NCI-H1417 treated with DMSO at 0.1 percent for 48 hours (cell line): ENCODE measurements around the gene TSPAN1.
A peak's percentile ranks its signal among the peaks of the same experiment; 100 is the strongest.

Experiments used
- DNase-seq: peaks from one replicate; lab custom pipeline; 2025; lab: John Stamatoyannopoulos, UW

TSPAN1 gene

GRCh38 chr1:46187106-46187869 lies 12.4 kb downstream of the TSPAN1 start:
- DNase-seq = peak; percentile 50

- DNase-seq = no peak
Measured at GRCh38 chr1:46188295-46189030, 13.6 kb downstream of the TSPAN1 start.

- DNase-seq = no peak
Measured at GRCh38 chr1:46190539-46190938, 15.7 kb downstream of the TSPAN1 start.

- no peak for DNase-seq
Measured at GRCh38 chr1:46191033-46191701, 16.3 kb downstream of the TSPAN1 start.

- DNase-seq = no peak
Measured at GRCh38 chr1:46192171-46192570, 17.3 kb downstream of the TSPAN1 start.

- no peak for DNase-seq
Measured at GRCh38 chr1:46193285-46193684, 18.4 kb downstream of the TSPAN1 start.

GRCh38 chr1:46193984-46194570 lies 19.2 kb downstream of the TSPAN1 start:
- DNase-seq = no peak

- no peak for DNase-seq
Measured at GRCh38 chr1:46194641-46195193, 19.8 kb downstream of the TSPAN1 start.

- no peak for DNase-seq
Measured at GRCh38 chr1:46196609-46197008, 21.7 kb downstream of the TSPAN1 start.

- no peak for DNase-seq
Measured at GRCh38 chr1:46197560-46197963, 22.7 kb downstream of the TSPAN1 start.

GRCh38 chr1:46197964-46198811 lies 23.3 kb downstream of the TSPAN1 start, which contains the start of gene POMGNT1:
TSS of gene POMGNT1 (minus strand) at chr1:46198434. CDS start at chr1:46197821, 613 bp downstream.
- DNase-seq = no peak

- DNase-seq = no peak
Measured at GRCh38 chr1:46199233-46199749, 24.4 kb downstream of the TSPAN1 start.

GRCh38 chr1:46203738-46204405 lies 29.0 kb downstream of the TSPAN1 start:
- no peak for DNase-seq

- DNase-seq = no peak
Measured at GRCh38 chr1:46204406-46204742, 29.5 kb downstream of the TSPAN1 start.

- DNase-seq = no peak
Measured at GRCh38 chr1:46205141-46205540, 30.3 kb downstream of the TSPAN1 start.

GRCh38 chr1:46205791-46206190 lies 30.9 kb downstream of the TSPAN1 start:
- DNase-seq = no peak

GRCh38 chr1:46206399-46206798 lies 31.5 kb downstream of the TSPAN1 start:
- DNase-seq = no peak

- DNase-seq = no peak
Measured at GRCh38 chr1:46210561-46210960, 35.7 kb downstream of the TSPAN1 start.

- DNase-seq = no peak
Measured at GRCh38 chr1:46211051-46211450, 36.2 kb downstream of the TSPAN1 start.

GRCh38 chr1:46215504-46215903 lies 40.6 kb downstream of the TSPAN1 start:
- DNase-seq = no peak
